ENCODE results near the gene ARHGAP6. TPM values are rescaled to one million over a fixed set of nuclear protein-coding genes. Genes with fewer than 3 reads are reported as not detected.
"Not testable (repeated sequence)": the region's sequence is repeated elsewhere in the genome, so short reads cannot be mapped to it uniquely, and the experiment has no call there.

The ARHGAP6 gene
- total RNA-seq, 1 donor from 2014 or later, result 0.78 TPM

GRCh38 chrX:11138498-11139390, 527.0 kb downstream of the ARHGAP6 start:
- DNase-seq, result no peak

DNA sequence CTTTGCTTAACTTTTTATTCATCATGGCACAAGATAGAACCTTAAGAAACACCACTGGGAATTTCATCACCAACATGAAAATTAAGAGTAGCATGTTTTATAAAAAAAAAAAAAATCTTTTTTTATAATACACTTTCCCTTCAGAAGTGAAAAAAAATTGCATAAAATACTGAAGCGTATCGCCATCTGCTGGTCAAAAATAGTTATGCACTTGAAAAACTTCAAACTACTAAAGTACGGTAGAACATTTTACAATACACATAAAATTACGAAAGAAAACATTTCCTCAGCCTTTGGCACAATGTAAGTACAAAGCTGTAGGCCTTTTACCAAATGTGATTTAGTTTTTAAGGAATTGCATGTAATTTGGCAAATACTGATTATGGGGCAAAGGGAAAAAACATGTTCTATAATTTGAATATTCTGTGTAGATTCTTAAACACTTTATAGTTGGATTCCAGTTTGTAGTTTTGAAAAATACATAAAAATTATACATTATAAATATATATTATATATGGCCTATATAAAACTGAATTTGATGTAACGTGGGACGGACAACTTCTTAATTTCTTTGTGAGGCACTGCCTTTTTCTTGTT, 528.1 kb downstream of the ARHGAP6 start:
- DNase-seq, result no peak

GRCh38 chrX:11135564-11136185, 530.0 kb downstream of the ARHGAP6 start:
- DNase-seq, result no peak

DNA sequence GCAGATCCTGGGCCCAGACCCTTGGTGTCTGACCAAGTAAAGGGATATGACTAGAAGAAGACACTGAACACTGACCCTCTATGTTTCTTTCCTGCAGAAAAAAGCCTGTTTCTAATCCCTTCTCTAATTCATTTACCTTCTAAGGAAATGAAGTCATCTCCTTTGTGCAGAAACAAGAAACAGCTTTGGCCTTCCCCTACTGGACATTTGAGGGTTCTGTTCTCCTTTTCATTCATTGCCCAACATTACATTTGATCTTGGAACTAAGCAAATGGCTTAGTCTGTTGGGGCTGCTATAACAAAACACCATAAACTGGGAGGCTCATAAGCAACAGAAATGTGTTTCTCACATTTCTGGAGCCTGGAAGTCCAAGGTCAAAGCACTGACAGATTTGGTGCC, 534.6 kb downstream of the ARHGAP6 start:
- DNase-seq, result no peak

GRCh38 chrX:11130136-11130535, 535.6 kb downstream of the ARHGAP6 start:
- DNase-seq, result no peak

GRCh38 chrX:11129534-11130105, 536.1 kb downstream of the ARHGAP6 start:
- DNase-seq, result no peak

GRCh38 chrX:11125060-11125459, 540.7 kb downstream of the ARHGAP6 start:
- no peak for DNase-seq

DNA sequence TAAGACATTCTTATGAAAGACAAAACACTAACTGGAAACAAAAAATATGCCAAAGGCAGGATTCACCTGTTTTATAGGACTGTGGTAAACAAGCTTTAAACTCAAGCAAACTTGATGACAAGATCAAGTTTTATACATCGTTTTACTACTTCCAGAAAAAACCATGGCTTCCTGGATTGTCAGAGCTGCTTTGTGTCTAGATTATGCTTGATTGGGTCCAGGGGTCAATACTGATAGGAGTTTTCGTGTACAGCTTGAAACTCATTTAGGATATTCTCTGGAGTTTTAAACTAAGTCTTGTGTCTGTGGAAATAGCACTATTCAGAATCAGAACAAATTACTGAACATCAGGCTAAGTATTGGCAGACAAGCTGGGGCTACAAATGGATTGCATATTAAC, 541.6 kb downstream of the ARHGAP6 start:
- DNase-seq, result no peak

- not testable (repeated sequence) for DNase-seq
Measured at GRCh38 chrX:11123087-11123486, 542.6 kb downstream of the ARHGAP6 start.

GRCh38 chrX:11119313-11119943, 546.3 kb downstream of the ARHGAP6 start:
- DNase-seq, result no peak

- DNase-seq, result no peak
Measured at GRCh38 chrX:11117745-11118144, 548.0 kb downstream of the ARHGAP6 start.

DNA sequence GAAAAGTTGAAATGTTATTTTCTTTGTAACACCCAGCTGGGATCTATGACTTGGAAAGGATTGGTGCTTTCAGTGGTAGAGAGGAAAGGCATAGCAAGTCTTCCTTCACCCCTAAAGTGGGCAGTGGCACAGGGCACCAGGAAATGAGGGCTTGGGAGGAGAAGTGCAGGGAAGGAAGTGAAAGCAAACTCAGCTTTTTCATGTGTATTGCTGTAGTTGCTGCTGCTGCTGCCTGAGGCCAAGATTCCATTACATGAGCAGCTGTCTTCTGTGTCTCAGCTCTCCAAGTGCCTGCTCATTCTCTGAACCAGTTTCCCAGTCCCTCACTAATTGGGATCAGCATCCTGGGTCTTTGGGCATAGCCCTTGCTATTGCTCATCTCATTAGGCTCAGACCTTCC, 552.0 kb downstream of the ARHGAP6 start:
- DNase-seq, result no peak

GRCh38 chrX:11111947-11112346, 553.8 kb downstream of the ARHGAP6 start:
- DNase-seq, result no peak

DNA sequence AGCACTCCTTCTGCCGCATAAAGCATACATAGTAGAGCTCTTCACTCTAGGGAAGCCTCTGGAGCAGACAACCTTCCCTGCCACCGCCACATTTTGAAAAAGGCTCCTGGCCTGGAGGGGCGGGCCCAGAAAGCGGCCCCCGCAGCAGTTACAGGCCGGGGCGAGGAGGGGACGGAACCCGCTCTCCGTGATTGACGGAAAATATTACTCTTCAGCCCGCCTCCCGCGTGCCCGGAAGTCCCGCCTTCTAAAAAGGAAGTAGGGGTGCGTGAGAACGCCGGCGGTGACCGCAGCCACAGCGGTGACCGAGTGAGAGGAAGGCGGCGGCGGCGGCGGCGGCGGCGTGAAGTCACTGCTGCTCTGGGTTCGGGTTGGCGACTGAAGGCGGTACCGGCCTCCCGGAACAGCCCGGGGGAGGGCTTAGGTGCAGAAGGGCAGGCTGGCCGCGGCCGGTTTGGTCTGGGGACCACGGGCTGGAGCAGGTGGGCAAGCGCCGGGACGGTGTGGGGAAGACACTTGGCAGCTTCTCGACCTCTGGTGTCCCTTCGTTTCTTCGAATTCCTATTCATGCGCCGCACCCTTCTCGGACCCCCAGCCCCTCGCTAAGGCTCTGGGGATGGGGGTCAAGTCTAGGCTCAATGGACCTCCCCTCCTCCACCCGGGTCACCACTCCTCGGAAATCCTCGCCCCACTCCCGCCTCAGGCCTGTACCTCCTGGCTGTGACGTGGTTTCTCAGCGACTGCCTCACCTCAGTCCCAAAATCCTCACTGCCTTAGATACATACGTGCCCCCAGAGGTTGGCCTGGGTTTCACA, 554.5 kb downstream of the ARHGAP6 start, which contains the start of gene HCCS:
TSS of gene HCCS (plus strand) at position 296 of the 815 bp plus-strand sequence. CDS start 729 bp downstream, outside the sequence.
- DNase-seq, result peak; percentile 75

GRCh38 chrX:11109968-11110367, 555.8 kb downstream of the ARHGAP6 start:
- no peak for DNase-seq

DNA sequence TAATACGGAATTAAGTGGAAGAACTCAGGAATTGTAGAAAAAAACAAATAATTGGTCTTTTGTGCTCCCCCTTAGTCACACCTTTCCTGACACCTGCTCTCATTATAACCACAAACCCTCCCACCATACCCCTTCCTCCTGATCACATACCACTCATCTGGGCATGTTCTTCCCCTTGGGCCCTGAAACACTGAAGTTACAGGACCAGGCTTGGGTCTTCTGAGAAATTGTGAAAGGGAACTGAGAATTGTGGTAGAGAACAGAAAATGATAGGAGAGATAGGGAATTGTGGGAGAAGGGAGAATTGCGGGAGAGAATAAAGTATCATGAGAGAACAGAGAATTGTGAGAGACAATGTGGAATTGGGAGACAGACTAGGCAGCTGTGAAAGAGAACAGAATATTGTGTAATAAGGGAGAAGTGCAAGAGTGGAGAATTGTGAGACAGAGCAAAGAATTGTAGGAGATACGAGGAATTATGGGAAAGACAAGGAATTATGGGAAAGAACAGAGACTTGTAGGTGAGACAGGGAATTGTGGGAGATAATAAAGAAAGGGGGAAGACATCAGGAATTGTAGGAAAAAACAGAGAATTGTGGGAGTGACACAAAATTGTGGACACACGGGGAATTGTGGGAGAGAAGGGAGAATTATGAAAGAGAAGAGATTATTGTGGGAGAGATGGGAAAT, 557.3 kb downstream of the ARHGAP6 start:
- DNase-seq, result no peak

GRCh38 chrX:11105080-11105479, 560.6 kb downstream of the ARHGAP6 start:
- no peak for DNase-seq

DNA sequence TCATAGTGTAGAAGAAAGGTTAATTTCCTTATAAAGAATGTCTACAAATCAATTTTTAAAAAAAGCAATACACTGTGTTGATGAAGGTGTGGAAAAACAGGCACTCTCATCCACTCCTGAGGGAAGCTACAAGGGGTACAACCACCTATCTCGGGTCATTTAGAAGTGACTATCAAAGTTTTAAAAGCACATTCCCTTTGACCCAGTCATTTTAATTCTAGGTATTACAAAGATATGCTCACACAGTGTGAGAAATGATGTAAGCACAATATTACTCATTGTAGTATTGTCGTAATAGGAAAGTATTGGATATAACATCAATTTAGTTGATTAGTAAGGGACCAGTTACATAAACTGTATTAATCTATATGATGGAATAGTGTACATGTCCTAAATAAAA, 562.0 kb downstream of the ARHGAP6 start:
- no peak for DNase-seq

DNA sequence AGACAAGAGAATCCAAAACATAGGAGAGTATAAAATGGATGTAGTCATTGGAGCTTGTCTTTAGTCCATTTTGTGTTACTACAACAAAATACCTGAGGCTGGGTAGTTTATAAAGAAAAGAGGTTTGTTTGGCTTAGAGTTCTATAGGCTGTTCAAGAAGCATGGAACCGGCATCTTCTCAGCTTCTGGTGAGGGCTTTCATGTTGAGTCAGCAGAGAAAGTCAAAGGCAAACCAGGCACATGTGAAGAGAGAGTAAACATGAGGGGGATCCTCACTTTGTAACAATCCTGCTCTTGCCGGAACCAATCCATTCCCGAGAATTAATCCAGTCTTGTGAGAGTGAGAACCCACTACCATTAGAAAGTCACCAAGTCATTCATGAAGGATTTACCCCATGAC, 562.7 kb downstream of the ARHGAP6 start:
- no peak for DNase-seq

DNA sequence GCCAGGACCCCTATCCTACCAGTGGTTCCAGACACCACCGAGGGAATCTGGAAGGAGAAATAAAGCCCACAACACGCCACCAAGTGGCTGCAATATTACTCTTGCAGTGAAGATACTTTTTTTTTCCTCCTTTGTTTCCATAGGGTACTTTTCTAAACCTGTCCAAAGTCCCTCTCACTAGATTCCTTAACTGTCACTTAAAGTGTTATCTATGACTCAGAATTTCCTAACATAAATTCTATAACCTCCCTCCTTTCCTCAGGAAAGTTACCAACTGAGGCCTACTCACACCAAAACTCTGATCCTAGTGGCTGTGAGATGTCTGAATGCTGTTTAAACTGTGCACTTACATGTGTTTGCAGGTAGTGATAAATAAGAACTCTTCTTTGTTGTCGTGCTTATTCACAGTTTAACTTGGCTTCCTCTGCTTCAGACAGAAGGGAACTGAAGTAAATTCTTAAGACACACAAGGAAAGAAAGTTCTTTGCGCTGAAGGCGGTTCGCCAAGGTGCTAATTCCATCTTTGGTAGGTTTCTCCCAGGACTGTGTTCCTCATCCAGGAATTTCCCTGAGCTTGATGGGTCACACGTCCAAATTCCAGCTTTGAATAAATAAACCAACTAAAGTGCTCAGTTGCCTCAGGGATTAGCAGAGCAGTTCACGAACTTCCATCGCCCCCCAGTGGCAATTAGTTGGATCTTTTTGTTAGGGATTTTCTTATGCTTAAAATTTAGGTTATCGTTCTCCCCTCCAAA, 565.3 kb downstream of the ARHGAP6 start:
- no peak for DNase-seq

Data from occipital lobe (tissue), 2 donors.